ENCODE results near the gene SAMD4A. TPM values are rescaled to one million over a fixed set of nuclear protein-coding genes. Genes with fewer than 3 reads are reported as not detected.

The SAMD4A gene
- polyA plus RNA-seq, 4 donors, result 2.7 to 9.6 (median 3.5) TPM

DNA sequence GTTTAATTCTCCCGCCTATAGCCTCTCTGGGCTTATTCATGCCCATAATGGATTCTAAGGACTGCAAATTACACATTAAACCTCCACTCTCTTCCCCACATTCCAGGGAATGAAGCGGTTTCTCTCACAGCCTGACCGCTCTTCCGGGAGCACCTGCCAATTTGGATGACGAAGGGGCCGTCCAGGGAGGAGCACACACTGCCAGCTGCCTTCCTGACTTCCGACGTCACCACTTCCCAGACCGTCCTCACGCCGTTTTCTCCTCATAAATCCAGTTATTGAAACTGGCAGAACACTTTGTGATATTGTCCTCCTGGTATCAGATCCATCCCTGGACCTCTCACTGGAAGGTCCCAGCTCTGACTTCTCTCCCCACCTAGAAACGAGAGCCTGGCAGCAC, 248.1 kb downstream of the SAMD4A start:
- Histone ChIP-seq H3K27me3 (ENCODE audit: control insufficient read depth in 3 of 3, insufficient read depth in 3 of 3, low read length in 3 of 3) (no peaks in the 10 kb centered on the region), H3K36me3 (ENCODE audit: control insufficient read depth in 3 of 3, insufficient read depth in 2 of 3, low read depth in 1 of 3, low read length in 3 of 3) (no peaks in the 10 kb centered on the region), H3K27ac (ENCODE audit: low read depth in 1 of 3, low read length in 2 of 3) (no peak overlapping the region), H3K4me3 (ENCODE audit: low read depth in 1 of 3, low read length in 3 of 3) (no peak overlapping the region), H3K4me1 (ENCODE audit: control insufficient read depth in 3 of 3, insufficient read depth in 2 of 3, low read depth in 1 of 3, low read length in 2 of 3) (peaks cover 0 to 16% (median 0%) of the 10 kb centered on the region in 3 donors), H3K9me3 (ENCODE audit: control insufficient read depth in 2 of 2, insufficient read depth in 1 of 2, low read depth in 1 of 2, low read length in 1 of 2) (no peaks in the 10 kb centered on the region)
- no peak for FAIRE-seq
- 80 to 93% (median 83%) methylated on average over 12 of the region's 12 CpGs for WGBS, 3 donors
- no peak for DNase-seq

DNA sequence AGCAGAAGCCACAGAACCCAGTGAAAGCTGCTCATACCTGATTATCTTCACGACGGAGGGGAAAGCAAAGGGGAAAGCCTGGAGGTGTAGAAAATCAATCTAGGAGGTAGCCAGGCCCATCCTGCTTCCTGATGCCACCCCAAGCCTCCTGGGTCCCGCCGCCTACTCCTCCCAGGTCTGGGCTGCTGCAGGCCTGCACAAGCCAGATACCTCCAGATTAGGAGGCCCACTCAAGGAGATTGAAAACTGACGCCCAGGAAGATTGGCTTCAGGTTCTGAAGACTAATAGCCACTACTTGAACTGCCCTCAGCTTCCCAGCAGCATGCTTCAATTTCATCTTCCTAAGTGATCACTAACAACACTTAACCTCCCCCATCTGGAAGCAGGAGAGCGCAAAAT, 248.6 kb downstream of the SAMD4A start:
- H3K36me3 ChIP-seq (ENCODE audit: control insufficient read depth in 3 of 3, insufficient read depth in 2 of 3, low read depth in 1 of 3, low read length in 3 of 3), result no peaks in the 10 kb centered on the region
- no peak for FAIRE-seq
- 91 to 97% (median 93%) methylated on average over 6 of the region's 6 CpGs for WGBS, 3 donors
- no peaks in the 10 kb centered on the region for H3K27me3 ChIP-seq (ENCODE audit: control insufficient read depth in 3 of 3, insufficient read depth in 3 of 3, low read length in 3 of 3)
- H3K4me3 ChIP-seq (ENCODE audit: low read depth in 1 of 3, low read length in 3 of 3), result no peak overlapping the region
- H3K4me1 ChIP-seq (ENCODE audit: control insufficient read depth in 3 of 3, insufficient read depth in 2 of 3, low read depth in 1 of 3, low read length in 2 of 3), result peaks cover 0 to 16% (median 0%) of the 10 kb centered on the region in 3 donors
- H3K27ac ChIP-seq (ENCODE audit: low read depth in 1 of 3, low read length in 2 of 3), result no peak overlapping the region
- DNase-seq, result no peak
- H3K9me3 ChIP-seq (ENCODE audit: control insufficient read depth in 2 of 2, insufficient read depth in 1 of 2, low read depth in 1 of 2, low read length in 1 of 2), result no peaks in the 10 kb centered on the region

- H3K4me3 ChIP-seq (ENCODE audit: low read depth in 1 of 3, low read length in 3 of 3), result no peak overlapping the region
- H3K27ac ChIP-seq (ENCODE audit: low read depth in 1 of 3, low read length in 2 of 3), result no peak overlapping the region
- peaks cover 0 to 16% (median 0%) of the 10 kb centered on the region in 3 donors for H3K4me1 ChIP-seq (ENCODE audit: control insufficient read depth in 3 of 3, insufficient read depth in 2 of 3, low read depth in 1 of 3, low read length in 2 of 3)
- no peaks in the 10 kb centered on the region for H3K27me3 ChIP-seq (ENCODE audit: control insufficient read depth in 3 of 3, insufficient read depth in 3 of 3, low read length in 3 of 3)
- H3K36me3 ChIP-seq (ENCODE audit: control insufficient read depth in 3 of 3, insufficient read depth in 2 of 3, low read depth in 1 of 3, low read length in 3 of 3), result no peaks in the 10 kb centered on the region
- FAIRE-seq, result no peak
- DNase-seq, result no peak
- H3K9me3 ChIP-seq (ENCODE audit: control insufficient read depth in 2 of 2, insufficient read depth in 1 of 2, low read depth in 1 of 2, low read length in 1 of 2), result no peaks in the 10 kb centered on the region
- WGBS, 3 donors, result 59 to 76% (median 71%) methylated on average over 1 of the region's 1 CpG
These were observed 249.5 kb downstream of the SAMD4A start for GRCh38 chr14:54816450-54816849.

DNA sequence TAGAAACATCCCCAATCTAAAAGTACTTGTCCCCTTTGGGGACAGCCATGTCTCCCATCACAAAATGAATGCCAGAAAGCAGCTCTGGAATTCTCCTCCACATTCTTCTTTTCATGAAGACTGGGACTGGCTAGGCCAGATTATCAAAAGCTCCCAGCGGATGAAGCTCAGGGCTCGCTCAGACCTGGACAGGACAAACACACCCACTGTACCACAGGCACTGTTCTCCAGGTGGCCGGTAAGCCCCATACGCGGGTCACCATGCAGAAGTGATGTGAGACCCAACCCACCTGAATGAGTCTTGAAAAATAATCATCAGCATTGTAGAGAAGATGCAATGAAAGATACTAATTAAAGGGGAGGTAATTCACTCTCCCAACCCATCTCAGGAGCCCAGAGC, 250.6 kb downstream of the SAMD4A start:
- Histone ChIP-seq H3K4me1 (ENCODE audit: control insufficient read depth in 3 of 3, insufficient read depth in 2 of 3, low read depth in 1 of 3, low read length in 2 of 3) (peaks cover 0 to 16% (median 0%) of the 10 kb centered on the region in 3 donors), H3K36me3 (ENCODE audit: control insufficient read depth in 3 of 3, insufficient read depth in 2 of 3, low read depth in 1 of 3, low read length in 3 of 3) (no peaks in the 10 kb centered on the region), H3K27me3 (ENCODE audit: control insufficient read depth in 3 of 3, insufficient read depth in 3 of 3, low read length in 3 of 3) (no peaks in the 10 kb centered on the region), H3K4me3 (ENCODE audit: low read depth in 1 of 3, low read length in 3 of 3) (no peak overlapping the region), H3K9me3 (ENCODE audit: control insufficient read depth in 2 of 2, insufficient read depth in 1 of 2, low read depth in 1 of 2, low read length in 1 of 2) (no peaks in the 10 kb centered on the region), H3K27ac (ENCODE audit: low read depth in 1 of 3, low read length in 2 of 3) (peak overlapping the region in 1 of 3 donors; percentile 60)
- WGBS, 3 donors, result 96 to 97% (median 96%) methylated on average over 5 of the region's 5 CpGs
- FAIRE-seq (no peak), DNase-seq (no peak)

DNA sequence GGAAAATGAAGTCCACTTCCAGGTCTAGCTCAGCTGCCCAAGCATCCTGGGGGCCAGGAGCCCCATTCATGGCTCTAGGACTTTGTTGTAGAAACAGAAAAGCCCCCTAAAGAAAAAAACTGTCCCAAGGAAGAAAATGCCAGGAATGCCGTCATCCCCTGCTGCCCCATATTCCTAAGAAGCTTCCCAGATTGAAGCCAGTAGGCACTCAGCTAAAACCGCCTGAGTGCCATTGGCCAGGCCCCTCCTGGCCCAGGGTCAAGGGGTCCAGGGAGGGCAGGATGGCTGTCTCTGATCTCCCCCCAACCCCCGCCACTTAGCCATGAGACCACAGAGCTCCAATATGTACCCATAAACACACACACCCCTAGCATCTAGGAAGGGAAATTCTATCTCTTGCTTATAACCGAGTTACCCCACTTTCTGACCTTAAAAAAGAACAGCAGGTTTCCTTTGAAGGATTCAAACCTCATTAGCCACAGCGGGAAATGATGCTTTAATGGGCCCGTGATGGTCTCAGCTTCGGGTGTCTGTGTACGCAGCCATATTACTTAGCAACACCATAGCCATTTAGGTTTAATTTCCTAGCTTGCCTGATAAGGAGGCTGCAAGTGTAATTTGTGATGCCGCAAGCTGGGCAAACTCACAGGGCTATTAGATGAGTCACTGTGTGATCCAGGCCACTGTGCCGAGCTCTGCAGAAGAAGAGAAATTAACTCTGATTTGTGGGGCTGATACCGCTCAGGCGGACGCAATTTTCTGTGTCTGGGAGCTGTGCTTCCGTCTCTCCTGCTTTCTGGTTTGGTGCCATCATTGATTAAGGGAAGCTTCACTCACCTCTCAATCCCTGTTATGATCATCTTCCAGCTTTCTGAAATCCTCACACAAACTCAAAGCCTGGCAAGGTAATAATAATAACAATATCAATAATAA, 251.5 kb downstream of the SAMD4A start:
- H3K36me3 ChIP-seq (ENCODE audit: control insufficient read depth in 3 of 3, insufficient read depth in 2 of 3, low read depth in 1 of 3, low read length in 3 of 3), result no peaks in the 10 kb centered on the region
- no peak overlapping the region for H3K4me3 ChIP-seq (ENCODE audit: low read depth in 1 of 3, low read length in 3 of 3)
- FAIRE-seq, result no peak
- peaks cover 0 to 7% of the 10 kb centered on the region in 2 donors for H3K9me3 ChIP-seq (ENCODE audit: control insufficient read depth in 2 of 2, insufficient read depth in 1 of 2, low read depth in 1 of 2, low read length in 1 of 2)
- peak; percentile 88 to 91 for DNase-seq
- peak overlapping the region in 1 of 3 donors; percentile 70 for H3K27ac ChIP-seq (ENCODE audit: low read depth in 1 of 3, low read length in 2 of 3)
- H3K27me3 ChIP-seq (ENCODE audit: control insufficient read depth in 3 of 3, insufficient read depth in 3 of 3, low read length in 3 of 3), result no peaks in the 10 kb centered on the region
- 14 to 51% (median 31%) methylated on average over 14 of the region's 14 CpGs for WGBS, 3 donors
- peaks cover 0 to 16% (median 0%) of the 10 kb centered on the region in 3 donors for H3K4me1 ChIP-seq (ENCODE audit: control insufficient read depth in 3 of 3, insufficient read depth in 2 of 3, low read depth in 1 of 3, low read length in 2 of 3)

- Histone ChIP-seq H3K36me3 (ENCODE audit: control insufficient read depth in 3 of 3, insufficient read depth in 2 of 3, low read depth in 1 of 3, low read length in 3 of 3) (no peaks in the 10 kb centered on the region), H3K27ac (ENCODE audit: low read depth in 1 of 3, low read length in 2 of 3) (no peak overlapping the region), H3K4me1 (ENCODE audit: control insufficient read depth in 3 of 3, insufficient read depth in 2 of 3, low read depth in 1 of 3, low read length in 2 of 3) (peaks cover 0 to 15% (median 0%) of the 10 kb centered on the region in 3 donors), H3K4me3 (ENCODE audit: low read depth in 1 of 3, low read length in 3 of 3) (no peak overlapping the region), H3K9me3 (ENCODE audit: control insufficient read depth in 2 of 2, insufficient read depth in 1 of 2, low read depth in 1 of 2, low read length in 1 of 2) (peaks cover 0 to 7% of the 10 kb centered on the region in 2 donors), H3K27me3 (ENCODE audit: control insufficient read depth in 3 of 3, insufficient read depth in 3 of 3, low read length in 3 of 3) (no peaks in the 10 kb centered on the region)
- DNase-seq (peak in 1 of 2 donors; percentile 20), FAIRE-seq (no peak)
These were observed 255.8 kb downstream of the SAMD4A start for GRCh38 chr14:54822685-54823084.

DNA sequence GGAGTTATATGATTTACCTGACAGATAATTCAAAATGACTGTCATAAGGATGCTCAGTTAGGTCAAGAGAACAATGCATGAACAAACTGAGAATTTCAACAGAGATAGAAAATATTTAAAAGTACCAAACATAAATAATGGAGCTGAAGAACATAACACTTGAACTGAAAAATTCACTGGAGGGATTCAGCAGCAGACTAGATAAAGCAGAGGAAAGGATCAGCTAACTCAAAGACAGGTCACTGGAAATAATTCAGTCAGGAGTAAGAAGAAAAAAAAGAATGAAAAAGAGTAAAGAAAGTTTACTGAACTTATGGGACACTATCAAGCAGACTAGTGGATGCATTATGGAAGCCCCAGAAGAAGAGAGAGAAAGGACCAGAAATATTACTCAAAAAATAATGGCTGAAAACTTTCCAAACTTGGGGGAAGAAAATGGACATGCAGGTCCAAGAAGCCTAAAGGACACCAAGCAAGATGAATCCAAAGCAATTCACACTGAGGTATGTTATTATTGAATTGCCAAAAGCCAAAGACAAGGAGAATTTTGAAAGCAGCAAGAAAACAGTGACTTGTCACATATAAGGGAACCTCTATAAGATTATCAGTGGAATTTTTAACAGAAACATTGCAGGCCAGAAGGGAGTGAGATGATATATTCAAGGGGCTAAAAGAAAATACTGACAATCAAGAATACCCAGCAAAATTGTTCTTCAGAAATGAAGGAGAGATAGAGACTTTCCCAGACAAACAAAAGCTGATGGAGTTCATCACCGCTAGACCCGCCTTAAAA, 257.0 kb downstream of the SAMD4A start:
- Histone ChIP-seq H3K27ac (ENCODE audit: low read depth in 1 of 3, low read length in 2 of 3) (no peak overlapping the region), H3K4me1 (ENCODE audit: control insufficient read depth in 3 of 3, insufficient read depth in 2 of 3, low read depth in 1 of 3, low read length in 2 of 3) (peaks cover 0 to 2% (median 0%) of the 10 kb centered on the region in 3 donors), H3K36me3 (ENCODE audit: control insufficient read depth in 3 of 3, insufficient read depth in 2 of 3, low read depth in 1 of 3, low read length in 3 of 3) (no peaks in the 10 kb centered on the region), H3K27me3 (ENCODE audit: control insufficient read depth in 3 of 3, insufficient read depth in 3 of 3, low read length in 3 of 3) (no peaks in the 10 kb centered on the region), H3K4me3 (ENCODE audit: low read depth in 1 of 3, low read length in 3 of 3) (no peak overlapping the region), H3K9me3 (ENCODE audit: control insufficient read depth in 2 of 2, insufficient read depth in 1 of 2, low read depth in 1 of 2, low read length in 1 of 2) (peaks cover 0 to 7% of the 10 kb centered on the region in 2 donors)
- 98 to 100% (median 99%) methylated on average over 2 of the region's 2 CpGs for WGBS, 3 donors
- no peak for DNase-seq
- no peak for FAIRE-seq

GRCh38 chr14:54828037-54828436, 261.1 kb downstream of the SAMD4A start:
- Histone ChIP-seq H3K27me3 (ENCODE audit: control insufficient read depth in 3 of 3, insufficient read depth in 3 of 3, low read length in 3 of 3) (no peaks in the 10 kb centered on the region), H3K36me3 (ENCODE audit: control insufficient read depth in 3 of 3, insufficient read depth in 2 of 3, low read depth in 1 of 3, low read length in 3 of 3) (no peaks in the 10 kb centered on the region), H3K4me1 (ENCODE audit: control insufficient read depth in 3 of 3, insufficient read depth in 2 of 3, low read depth in 1 of 3, low read length in 2 of 3) (no peaks in the 10 kb centered on the region), H3K9me3 (ENCODE audit: control insufficient read depth in 2 of 2, insufficient read depth in 1 of 2, low read depth in 1 of 2, low read length in 1 of 2) (peaks cover 0 to 8% of the 10 kb centered on the region in 2 donors), H3K4me3 (ENCODE audit: low read depth in 1 of 3, low read length in 3 of 3) (no peak overlapping the region), H3K27ac (ENCODE audit: low read depth in 1 of 3, low read length in 2 of 3) (no peak overlapping the region)
- FAIRE-seq (no peak), DNase-seq (no peak)
- WGBS, 3 donors, result 91 to 97% (median 93%) methylated on average over 1 of the region's 1 CpG

Measured in small intestine (tissue), 7 donors.